Fibroblast of villous mesenchyme (primary cell): ENCODE data around the gene PARP4. TPM values are rescaled to one million over a fixed set of nuclear protein-coding genes. Genes with fewer than 3 reads are reported as not detected.

Experiments used
- total RNA-seq: library from RNA; depleted of rRNA; stranded (reverse); fragments of >200 nt; gene quantifications from 2 replicates; pipeline ENCODE4 v1.2.3, GENCODE V29; 2012

PARP4 gene
- total RNA-seq, 1 donor, result 50.5 TPM

Other genes starting within 250 kb of the PARP4 start
- not detected in 2 replicates for gene C1QTNF9, start 203.2 kb downstream of the PARP4 start, total RNA-seq
- gene ATP12A, start 167.6 kb upstream of the PARP4 start, total RNA-seq, result not detected in 2 replicates